ENCODE data around the gene ARFRP1.

ARFRP1 gene

GRCh38 chr20:63667858-63668257 lies 39.9 kb downstream of the ARFRP1 start:
- no peaks in the 10 kb centered on the region for H4K20me1 ChIP-seq (ENCODE audit: insufficient read depth, low read length)
- no peaks in the 10 kb centered on the region for H3K4me1 ChIP-seq (ENCODE audit: insufficient read depth, low read length, severe bottlenecking)
- no peaks in the 10 kb centered on the region for H3K79me2 ChIP-seq (ENCODE audit: insufficient read depth, low read length)
- TF ChIP-seq CTCF (IDR thresholded peaks at IDR 0.05; ENCODE audit: low read length) (no peak), EZH2 (IDR thresholded peaks at IDR 0.05; ENCODE audit: borderline replicate concordance, low read length) (no peak)
- no peak overlapping the region for H2AFZ ChIP-seq (ENCODE audit: low read length)
- no peak overlapping the region for H3K9ac ChIP-seq (ENCODE audit: low read length)
- H3K4me2 ChIP-seq (ENCODE audit: low read length) = no peak overlapping the region
- no peaks in the 10 kb centered on the region for H3K9me3 ChIP-seq (ENCODE audit: low read length)
- H3K9me2 ChIP-seq (ENCODE audit: low read depth, low read length) = no peaks in the 10 kb centered on the region
- no peaks in the 10 kb centered on the region for H3K27me3 ChIP-seq (ENCODE audit: insufficient read depth, low read length)
- no peak overlapping the region for H3K27ac ChIP-seq (ENCODE audit: low read depth, low read length, poor library complexity, severe bottlenecking)
- H3K4me3 ChIP-seq (ENCODE audit: low read depth, low read length, poor library complexity, severe bottlenecking) = no peak overlapping the region
- peaks cover 47% of the 10 kb centered on the region for H3K36me3 ChIP-seq (ENCODE audit: insufficient read depth, low read length)
- no peaks in the 10 kb centered on the region for H3F3A ChIP-seq (ENCODE audit: insufficient read depth, low read length)

GRCh38 chr20:63665708-63666107 lies 42.1 kb downstream of the ARFRP1 start:
- Histone ChIP-seq H2AFZ (ENCODE audit: low read length) (no peak overlapping the region), H4K20me1 (ENCODE audit: insufficient read depth, low read length) (no peaks in the 10 kb centered on the region), H3K36me3 (ENCODE audit: insufficient read depth, low read length) (peaks cover 61% of the 10 kb centered on the region), H3K27me3 (ENCODE audit: insufficient read depth, low read length) (no peaks in the 10 kb centered on the region), H3K9ac (ENCODE audit: low read length) (no peak overlapping the region), H3K4me3 (ENCODE audit: low read depth, low read length, poor library complexity, severe bottlenecking) (no peak overlapping the region), H3K9me2 (ENCODE audit: low read depth, low read length) (no peaks in the 10 kb centered on the region), H3K79me2 (ENCODE audit: insufficient read depth, low read length) (no peaks in the 10 kb centered on the region), H3K4me1 (ENCODE audit: insufficient read depth, low read length, severe bottlenecking) (no peaks in the 10 kb centered on the region), H3K9me3 (ENCODE audit: low read length) (no peaks in the 10 kb centered on the region), H3F3A (ENCODE audit: insufficient read depth, low read length) (no peaks in the 10 kb centered on the region), H3K27ac (ENCODE audit: low read depth, low read length, poor library complexity, severe bottlenecking) (no peak overlapping the region), H3K4me2 (ENCODE audit: low read length) (no peak overlapping the region)
- no peak for TF ChIP-seq CTCF (IDR thresholded peaks at IDR 0.05; ENCODE audit: low read length)
- no peak for TF ChIP-seq EZH2 (IDR thresholded peaks at IDR 0.05; ENCODE audit: borderline replicate concordance, low read length)

- no peak overlapping the region for H3K9ac ChIP-seq (ENCODE audit: low read length)
- peaks cover 66% of the 10 kb centered on the region for H3K36me3 ChIP-seq (ENCODE audit: insufficient read depth, low read length)
- H3K27me3 ChIP-seq (ENCODE audit: insufficient read depth, low read length) = no peaks in the 10 kb centered on the region
- no peaks in the 10 kb centered on the region for H4K20me1 ChIP-seq (ENCODE audit: insufficient read depth, low read length)
- H3K4me3 ChIP-seq (ENCODE audit: low read depth, low read length, poor library complexity, severe bottlenecking) = no peak overlapping the region
- H3K79me2 ChIP-seq (ENCODE audit: insufficient read depth, low read length) = no peaks in the 10 kb centered on the region
- H3K9me2 ChIP-seq (ENCODE audit: low read depth, low read length) = no peaks in the 10 kb centered on the region
- no peaks in the 10 kb centered on the region for H3K4me1 ChIP-seq (ENCODE audit: insufficient read depth, low read length, severe bottlenecking)
- H2AFZ ChIP-seq (ENCODE audit: low read length) = no peak overlapping the region
- TF ChIP-seq CTCF (IDR thresholded peaks at IDR 0.05; ENCODE audit: low read length) (no peak), EZH2 (IDR thresholded peaks at IDR 0.05; ENCODE audit: borderline replicate concordance, low read length) (no peak)
- no peaks in the 10 kb centered on the region for H3F3A ChIP-seq (ENCODE audit: insufficient read depth, low read length)
- no peaks in the 10 kb centered on the region for H3K9me3 ChIP-seq (ENCODE audit: low read length)
- no peak overlapping the region for H3K27ac ChIP-seq (ENCODE audit: low read depth, low read length, poor library complexity, severe bottlenecking)
- no peak overlapping the region for H3K4me2 ChIP-seq (ENCODE audit: low read length)
Observed at GRCh38 chr20:63664861-63665594, 42.7 kb downstream of the ARFRP1 start.
